GM21423 (cell line): ENCODE measurements around the gene TNFRSF11A.

Experiments used
- ATAC-seq: cut with Tn5 transposase; IDR thresholded peaks from one replicate; pipeline ENCODE4 v1.9.1; 2021; ENCODE audit warnings: mild to moderate bottlenecking, moderate library complexity; ENCODE audit not compliant: unreplicated experiment

Gene TNFRSF11A

DNA sequence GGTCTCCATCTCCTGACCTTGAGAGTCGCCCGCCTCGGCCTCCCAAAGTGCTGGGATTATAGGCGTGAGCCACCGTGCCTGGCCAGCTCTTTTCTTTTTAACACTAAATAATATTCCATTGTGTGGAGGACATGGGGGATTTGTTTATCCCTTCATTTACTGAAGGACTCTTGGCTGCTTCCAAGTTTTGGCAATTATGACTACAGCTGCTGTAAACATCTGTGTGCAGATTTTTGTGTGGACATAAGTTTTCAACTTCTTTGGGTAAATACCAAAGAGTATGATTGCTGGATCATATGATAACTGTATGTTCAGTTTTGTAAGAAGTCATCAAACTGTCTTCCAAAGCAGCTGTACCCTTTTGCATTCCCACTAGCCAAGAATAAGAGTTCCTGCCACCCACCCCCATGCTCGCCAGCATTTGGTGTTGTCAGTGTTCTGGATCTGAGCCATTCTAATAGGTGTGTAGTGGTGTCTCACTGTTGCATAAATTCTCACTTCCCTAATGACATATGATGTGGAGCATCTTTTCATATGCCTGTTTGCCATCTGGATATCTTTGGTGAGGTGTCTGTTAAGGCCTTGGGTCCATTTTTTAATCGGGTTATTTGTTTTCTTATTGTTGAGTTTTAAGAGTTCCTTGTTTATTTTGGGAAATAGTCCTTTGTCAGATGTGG, 52.2 kb downstream of the TNFRSF11A start:
- ATAC-seq, result no peak

DNA sequence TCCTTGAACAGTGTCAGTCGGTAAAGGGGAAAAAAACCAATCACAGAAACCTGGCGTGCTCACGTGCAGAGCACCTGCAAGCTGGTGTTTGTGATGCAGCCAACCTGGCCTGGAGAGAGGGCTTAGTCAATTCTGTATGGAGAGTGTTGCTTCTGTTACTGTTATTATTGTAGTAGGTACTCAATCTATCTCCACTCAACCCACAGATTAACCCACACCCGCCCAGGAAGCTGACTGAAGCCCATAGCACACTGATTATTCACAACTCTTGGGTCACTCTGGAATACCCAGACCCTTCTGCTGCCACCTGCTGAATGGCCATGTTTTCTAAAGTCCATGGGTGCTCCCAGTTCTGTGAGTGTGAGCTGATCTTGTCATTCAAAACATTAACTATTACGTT, 53.9 kb downstream of the TNFRSF11A start:
- ATAC-seq, result no peak

DNA sequence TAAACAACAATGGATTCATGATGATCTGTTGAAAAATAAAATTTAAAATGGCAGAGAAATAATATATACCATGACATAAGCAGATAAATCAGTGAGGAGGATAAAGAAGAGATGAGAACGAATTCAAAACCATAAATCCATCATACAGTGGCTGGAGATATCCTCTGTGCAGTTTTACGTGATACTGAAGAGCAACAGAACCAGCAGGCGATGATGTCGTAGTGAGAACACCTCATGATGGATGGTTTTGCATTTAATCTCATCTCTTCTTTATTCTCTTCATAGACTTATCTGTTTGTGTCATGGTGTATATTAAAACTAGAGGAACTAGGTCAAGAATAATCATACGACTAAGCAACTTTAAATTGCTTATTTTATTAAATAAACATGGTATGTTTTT, 56.3 kb downstream of the TNFRSF11A start:
- no peak for ATAC-seq

DNA sequence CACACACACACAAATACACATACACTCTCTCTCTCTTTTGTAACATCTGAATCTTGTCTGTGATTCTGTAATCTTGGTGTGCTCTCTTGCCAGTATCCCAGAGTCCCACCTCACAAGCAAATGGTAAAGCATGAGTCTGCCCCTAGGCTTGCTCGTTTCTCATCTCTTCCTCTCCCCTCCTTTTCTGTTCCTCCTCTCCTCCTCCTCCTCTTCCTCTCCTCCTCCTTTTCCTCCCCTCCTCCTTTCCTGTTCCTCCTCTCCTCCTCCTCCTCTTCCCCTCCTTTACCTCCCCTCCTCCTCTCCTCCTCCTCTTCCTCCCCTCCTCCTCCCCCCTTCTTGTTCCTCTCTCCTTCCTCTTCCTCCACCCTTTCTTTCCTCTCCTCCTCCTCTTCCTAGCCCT, 59.0 kb downstream of the TNFRSF11A start:
- ATAC-seq, result no peak

DNA sequence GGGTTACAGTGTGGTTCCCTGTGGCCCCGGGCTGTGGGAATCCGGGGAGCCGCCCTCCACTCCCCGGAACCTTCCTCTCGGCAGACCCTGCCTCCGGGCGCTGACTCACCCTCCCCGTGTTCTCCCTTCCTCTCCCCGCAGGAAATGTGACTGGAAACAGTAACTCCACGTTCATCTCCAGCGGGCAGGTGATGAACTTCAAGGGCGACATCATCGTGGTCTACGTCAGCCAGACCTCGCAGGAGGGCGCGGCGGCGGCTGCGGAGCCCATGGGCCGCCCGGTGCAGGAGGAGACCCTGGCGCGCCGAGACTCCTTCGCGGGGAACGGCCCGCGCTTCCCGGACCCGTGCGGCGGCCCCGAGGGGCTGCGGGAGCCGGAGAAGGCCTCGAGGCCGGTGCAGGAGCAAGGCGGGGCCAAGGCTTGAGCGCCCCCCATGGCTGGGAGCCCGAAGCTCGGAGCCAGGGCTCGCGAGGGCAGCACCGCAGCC, 59.5 kb downstream of the TNFRSF11A start:
- ATAC-seq, result no peak

DNA sequence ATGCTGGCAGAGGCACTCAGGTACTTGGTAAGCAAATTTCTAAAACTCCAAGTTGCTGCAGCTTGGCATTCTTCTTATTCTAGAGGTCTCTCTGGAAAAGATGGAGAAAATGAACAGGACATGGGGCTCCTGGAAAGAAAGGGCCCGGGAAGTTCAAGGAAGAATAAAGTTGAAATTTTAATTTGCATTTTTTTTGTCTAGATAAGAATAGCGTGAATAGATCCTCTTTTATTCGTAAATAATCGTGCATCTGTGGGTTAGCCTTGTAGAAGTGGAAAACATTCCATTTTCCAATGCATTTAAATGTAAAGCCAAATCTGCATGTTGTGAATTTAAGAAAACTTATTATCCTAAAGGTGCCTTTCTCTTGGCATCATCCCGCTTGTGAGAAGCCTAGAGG, 61.0 kb downstream of the TNFRSF11A start:
- ATAC-seq, result no peak

DNA sequence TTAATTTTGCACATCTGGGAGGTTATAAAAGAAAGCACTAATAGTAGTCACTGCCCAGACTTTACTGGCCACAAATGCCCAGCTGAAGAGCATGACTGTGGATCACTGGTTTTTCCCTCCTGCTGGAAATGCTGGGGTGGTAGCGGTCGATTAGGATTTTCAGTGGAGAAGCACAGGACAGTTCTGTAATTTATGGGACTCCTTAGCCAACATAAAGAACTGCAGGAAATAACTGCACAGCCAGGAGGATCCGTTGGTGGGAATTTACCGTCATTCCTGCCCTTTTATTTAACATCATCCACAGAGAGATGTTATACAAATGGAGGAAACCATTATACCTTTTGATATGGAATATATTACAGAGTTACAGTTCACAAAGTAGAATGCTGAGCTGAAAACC, 61.5 kb downstream of the TNFRSF11A start:
- no peak for ATAC-seq

DNA sequence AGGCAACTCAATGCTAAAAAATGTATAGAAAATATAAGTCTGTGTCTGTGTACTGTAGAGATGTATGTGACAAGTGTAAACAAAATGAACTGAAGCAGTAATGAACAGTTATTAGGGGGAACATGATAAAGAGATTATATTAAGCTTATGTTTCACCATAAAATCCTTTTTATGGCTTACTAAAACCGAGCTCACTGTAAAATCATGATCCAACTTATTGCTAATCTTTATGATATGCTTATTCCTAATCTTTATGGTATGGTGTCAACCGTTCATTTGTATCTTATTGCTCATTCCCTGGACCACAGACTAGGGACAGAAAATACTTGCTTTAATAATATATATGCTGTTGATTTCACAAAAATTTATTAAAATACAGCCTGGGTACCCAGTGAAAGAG, 62.1 kb downstream of the TNFRSF11A start:
- ATAC-seq, result no peak

DNA sequence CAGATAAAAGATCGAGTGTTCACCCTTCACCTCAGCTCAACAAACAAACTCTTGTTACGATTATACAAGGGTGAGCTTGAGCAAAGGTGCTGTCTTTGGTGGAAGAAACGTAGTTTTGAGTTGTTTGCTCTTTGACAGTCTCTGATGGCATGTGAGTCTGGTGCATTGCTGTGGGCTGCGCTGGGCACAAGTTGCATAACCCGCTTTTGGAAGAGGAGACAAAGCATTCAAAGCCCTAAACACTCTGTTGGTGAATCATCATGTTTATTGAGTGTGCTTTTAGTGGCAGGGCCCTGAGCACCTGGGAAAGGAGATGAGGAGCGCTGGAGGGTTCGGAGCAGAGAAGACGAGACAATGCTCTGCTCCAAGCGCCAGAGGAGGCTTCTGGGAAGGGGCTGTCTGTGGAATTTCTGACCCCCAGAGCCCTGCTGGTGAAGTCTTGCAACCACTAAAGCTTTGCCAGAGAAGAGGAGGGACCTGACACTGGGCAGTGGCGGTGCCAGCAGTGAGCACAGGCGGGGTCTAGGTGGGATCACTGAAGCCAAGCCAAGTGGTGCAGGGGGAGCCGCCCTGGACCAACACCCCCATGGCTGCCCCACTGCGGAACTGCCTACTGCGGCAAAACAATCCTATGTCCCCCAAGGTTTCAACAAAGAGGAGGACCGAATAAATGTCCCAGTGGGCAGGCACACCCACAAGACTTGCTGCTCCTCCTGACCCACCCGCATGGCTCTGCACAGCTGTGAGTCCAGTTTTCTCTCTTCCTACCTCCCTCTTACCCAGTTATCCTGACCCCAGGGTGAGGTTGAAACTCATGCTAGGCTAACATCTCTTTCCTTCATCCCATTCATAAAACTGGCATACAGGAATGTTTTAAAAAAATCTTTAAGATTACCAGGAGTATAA, 64.0 kb downstream of the TNFRSF11A start:
- ATAC-seq, result no peak

DNA sequence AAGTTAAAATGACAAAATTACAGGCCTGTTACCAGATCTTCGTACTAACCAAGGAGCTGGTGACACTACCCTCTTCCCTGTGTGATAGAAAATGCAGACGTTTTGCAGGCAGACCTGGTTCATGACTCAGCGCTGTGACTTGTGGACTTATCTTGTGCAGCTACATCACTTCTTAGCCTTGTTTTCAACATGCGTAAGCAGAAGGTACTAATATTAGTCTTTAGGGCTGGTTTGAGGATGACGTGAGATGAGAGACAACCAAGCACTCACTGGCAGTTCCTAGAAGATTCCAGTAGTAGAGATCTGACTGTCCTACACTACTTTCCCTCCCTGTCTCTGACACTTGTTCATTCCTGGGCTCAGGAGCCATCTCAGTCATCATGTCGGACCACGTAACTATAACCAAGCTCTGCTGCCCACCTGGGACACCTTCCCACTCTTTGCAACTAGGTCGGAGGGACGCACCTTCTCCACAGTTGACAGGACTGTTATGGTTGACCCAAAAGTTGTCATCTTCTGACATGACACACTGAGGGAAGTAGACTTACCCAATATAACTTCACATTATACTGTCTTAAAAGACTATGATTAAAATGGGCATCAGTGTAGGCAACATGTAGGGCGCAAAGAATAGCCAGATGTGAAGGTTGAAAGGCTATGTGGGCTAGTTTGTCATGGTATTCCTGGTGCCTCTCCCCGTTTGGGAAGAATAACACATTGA, 64.8 kb downstream of the TNFRSF11A start:
- no peak for ATAC-seq

DNA sequence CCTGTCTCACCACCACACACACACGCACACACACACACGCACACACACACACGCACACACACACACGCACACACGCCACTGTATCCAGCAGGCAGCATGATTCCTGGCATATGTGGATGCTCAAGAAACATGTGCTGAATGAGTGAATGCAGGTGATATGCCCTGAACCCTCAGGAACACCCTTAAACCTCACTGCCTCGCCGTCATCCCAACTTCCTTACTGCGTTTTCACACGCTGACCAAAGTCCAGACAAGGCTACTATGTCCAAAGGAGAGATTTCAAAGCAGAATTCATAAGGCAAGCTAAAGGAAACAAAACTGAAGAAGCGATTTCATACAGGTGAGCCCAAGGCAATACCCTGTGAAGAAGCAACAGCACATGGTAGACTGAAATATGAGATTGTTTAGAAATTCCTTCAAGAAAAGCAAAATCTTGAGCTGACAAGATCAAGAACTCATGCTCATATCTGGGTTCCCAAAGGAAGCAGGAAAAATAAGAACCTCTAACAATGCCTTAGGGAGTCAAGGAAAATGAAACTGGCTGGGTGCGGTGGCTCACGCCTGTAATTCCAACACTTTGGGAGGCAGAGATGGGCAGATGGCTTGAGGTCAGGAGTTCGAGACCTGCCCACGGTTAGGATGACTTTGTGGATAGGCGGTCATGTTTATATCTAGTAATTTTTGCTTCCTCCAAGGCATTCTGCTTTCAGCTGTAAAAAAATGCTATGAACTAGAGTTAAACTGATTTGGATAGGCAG, 69.1 kb downstream of the TNFRSF11A start:
- ATAC-seq, result no peak

DNA sequence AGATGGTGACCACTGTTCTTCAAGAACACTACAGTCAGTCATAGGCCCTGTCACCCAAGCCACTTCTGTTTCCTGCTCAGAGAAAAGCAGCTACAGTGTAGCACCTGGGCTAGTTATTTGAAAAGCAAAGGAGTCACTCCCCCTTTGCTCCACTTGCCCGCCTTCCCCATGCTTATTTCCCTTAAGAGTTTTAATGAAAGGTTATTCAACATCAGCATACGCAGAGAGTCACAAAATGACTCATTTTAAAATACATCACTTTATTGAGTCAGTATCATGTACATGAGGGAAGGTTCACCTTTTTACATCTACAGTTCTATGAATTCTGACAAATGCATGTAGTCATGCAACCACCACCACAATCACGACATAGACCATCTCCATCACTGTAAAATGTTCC, 71.3 kb downstream of the TNFRSF11A start:
- no peak for ATAC-seq

DNA sequence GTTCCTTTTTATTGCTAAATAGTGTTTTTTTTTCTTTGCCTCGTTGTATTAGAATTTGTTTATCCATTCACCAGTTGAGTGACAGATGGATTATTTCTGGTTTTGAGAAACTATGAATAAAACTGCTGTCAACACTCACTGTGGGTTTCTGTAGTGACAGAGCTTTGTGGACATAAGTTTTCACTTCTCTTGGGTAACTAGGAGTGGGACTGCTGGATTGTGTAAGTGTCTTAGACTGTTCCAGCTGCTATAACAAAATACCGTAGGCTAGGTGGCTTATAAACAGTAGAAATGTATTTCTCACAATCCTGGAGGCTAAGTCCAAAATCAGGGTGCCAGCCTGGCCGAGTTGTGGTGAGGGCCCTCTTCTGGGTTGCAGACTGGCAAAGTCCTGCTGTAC, 71.9 kb downstream of the TNFRSF11A start:
- ATAC-seq, result no peak

DNA sequence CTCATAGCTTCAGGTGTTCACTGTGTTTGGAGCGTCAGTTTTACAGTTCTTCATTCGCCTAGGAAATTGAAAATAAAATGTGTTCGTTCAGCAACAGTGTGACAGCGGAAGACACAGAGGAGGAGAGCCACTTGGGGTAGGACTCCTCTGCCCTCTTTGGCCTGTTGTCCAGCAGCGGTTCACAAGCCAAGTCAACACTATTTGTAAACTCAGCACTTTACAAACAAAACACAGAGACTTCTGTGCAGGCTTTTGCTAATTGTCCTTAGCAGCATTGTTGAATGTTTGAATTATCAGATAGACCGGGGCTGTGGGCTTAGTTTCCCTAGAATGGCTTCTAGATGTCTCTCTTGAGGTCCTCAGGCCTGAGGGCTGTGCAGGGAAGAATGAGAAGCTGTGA, 73.2 kb downstream of the TNFRSF11A start:
- ATAC-seq, result no peak

DNA sequence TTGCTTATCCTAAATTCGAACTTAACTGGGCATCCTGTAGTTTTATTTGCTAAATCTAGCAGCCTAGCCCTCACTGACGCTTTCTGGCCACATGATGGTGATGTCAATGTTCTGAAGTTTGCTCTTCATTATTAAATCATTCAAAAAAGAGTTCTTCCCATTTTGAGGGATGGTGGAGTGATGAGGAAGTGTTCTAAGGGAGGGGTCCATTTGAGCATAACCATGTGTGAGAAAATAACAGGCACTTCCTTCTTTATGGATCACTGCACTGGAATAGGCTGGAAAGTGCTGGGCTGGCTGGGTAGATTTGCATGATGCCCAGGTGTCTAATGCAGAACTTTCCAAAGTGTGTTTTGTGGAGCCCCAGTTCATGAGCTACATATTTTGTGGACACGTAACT, 74.2 kb downstream of the TNFRSF11A start:
- no peak for ATAC-seq

DNA sequence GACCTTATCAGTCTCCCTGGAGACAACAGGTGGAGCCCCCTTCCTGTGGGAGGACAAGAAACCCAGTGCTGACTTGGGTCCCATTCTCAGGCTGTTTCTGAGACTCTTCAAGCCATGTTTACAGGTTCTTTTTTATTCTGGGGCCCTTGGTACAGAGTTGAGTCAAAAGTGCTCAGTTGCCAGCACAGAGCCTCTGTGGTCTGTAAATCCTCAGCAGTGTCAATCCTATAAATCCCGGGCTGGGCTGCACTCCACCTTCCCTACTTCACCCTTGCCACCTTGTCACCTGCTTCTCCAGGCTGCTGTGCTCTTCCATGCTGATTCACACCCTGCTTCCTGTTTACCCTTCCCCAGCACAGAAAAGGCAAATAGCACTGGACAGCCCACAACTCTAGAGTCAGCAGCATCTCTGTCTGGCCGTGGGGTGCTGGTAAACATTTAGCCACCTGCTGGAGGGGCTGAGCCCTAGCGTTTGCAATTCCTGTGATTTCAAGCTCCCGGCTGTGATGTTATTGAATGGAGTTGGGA, 74.7 kb downstream of the TNFRSF11A start:
- no peak for ATAC-seq

DNA sequence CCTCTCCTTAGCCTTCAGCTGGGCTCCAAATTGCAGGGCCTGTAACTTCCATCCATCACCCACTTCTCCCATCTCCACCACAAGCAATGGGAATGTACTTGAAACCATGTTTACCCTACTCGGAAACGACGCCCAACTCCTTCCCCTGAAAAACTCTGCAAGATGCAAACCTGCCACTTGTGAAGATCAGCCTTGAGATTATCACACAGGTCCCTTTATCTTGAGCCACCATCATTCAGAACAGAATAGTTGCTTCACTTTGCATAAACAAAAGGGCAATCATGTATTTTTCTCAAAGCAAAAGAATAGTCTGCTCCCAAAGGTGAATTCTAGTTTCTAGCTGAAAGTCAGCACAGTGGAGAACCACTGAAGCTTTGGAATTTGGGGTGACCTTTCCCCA, 75.8 kb downstream of the TNFRSF11A start:
- no peak for ATAC-seq

DNA sequence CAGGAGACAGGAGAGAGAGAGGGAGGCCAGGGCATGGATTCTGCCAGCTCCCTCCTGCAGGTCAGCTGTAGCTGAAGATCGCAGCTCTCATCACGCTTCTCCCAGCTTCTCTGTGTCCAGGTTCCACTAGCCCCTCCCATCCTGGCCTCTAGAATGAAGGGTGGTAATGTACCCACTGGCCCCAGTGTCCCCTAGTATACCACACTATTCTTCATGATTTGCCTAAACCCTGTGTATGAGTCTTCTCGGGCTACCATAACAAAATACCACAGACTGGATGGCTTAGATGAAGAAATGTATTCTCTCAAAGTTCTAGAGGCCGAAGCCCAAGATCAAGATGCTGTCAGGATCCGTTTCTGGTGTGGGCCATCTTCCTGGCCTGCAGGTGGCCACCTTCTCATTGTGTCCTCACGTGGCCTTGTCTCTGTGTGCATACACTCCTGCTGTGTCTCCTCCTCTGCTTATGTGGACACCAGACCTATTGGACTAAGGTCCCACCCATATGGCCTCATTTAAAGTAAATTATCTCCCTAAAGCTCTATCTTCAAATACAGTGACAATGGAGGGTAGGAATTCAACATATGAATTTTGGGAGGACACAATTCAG, 77.3 kb downstream of the TNFRSF11A start:
- no peak for ATAC-seq

DNA sequence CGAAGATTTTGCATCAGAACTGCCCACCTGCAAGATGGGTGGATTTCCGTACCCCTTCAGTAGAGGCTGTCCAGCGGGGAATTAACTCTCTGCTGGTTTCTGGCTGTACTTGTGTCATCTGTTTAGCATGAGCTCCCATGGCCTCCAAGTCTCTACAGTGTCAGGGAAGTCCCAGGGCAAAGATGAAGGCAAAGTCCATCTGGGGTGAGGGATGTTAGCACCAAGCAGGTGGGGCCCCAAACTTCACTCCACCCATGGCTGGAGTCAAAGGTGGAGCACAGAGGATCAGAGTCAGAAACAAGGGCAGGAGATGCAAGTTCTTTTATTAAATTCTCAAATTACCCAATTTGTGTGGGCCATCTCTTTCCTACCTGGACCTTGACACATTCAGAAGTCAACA, 78.0 kb downstream of the TNFRSF11A start:
- no peak for ATAC-seq

DNA sequence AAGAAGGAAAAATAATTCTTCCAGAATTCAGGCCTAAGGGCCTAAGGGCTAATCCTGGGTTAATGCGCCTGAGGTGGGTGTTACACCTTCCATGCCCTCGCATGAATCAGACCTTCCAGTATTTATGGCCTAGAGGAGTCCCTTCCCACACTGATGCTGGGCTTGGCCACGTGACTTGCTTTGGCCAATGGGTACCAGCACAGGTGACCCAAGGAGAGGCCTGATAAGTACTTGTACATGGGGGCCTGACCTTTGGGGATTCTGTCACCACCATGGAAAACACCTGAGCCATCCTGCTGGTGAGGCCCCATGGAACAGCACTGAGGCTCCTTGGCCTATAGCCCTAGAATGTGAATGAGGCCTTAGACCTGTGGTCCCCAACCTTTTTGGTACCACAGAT, 79.8 kb downstream of the TNFRSF11A start:
- ATAC-seq, result no peak
